Immature natural killer cell (primary cell): ENCODE results near the gene RALGDS. TPM values are rescaled to one million over a fixed set of nuclear protein-coding genes. Genes with fewer than 3 reads are reported as not detected.
A peak's percentile ranks its signal among the peaks of the same experiment; 100 is the strongest.

Experiments used
- DNase-seq, 3 donors: peaks; one replicate each; pipeline ENCODE4 v3.0.0; 2022; ENCODE audit warnings: mixed read lengths in 1 of 3
- H3K27ac Mint-ChIP-seq, 6 donors: one replicate each; pipeline ENCODE4 v1.8.0; 2020; ENCODE audit warnings: mixed read lengths in 6 of 6, mild to moderate bottlenecking in 5 of 6, inconsistent platforms in 4 of 6, moderate library complexity in 3 of 6
- H3K27me3 Mint-ChIP-seq, 3 donors: one replicate each; pipeline ENCODE4 v1.8.0; 2020 to 2021; ENCODE audit warnings: low read depth in 3 of 3, mild to moderate bottlenecking in 3 of 3, mixed read lengths in 3 of 3, moderate library complexity in 3 of 3, inconsistent platforms in 1 of 3
- H3K36me3 Mint-ChIP-seq, 3 donors: one replicate each; pipeline ENCODE4 v1.8.0; 2020; ENCODE audit warnings: mixed read lengths in 3 of 3, inconsistent platforms in 2 of 3, mild to moderate bottlenecking in 2 of 3
- H3K4me1 Mint-ChIP-seq, 2 donors: one replicate each; pipeline ENCODE4 v1.8.0; 2020; ENCODE audit warnings: inconsistent platforms in 2 of 2, mild to moderate bottlenecking in 2 of 2, mixed read lengths in 2 of 2, moderate library complexity in 1 of 2
- H3K4me3 Mint-ChIP-seq, 5 donors: one replicate each; pipeline ENCODE4 v1.8.0; 2020; ENCODE audit warnings: mild to moderate bottlenecking in 5 of 5, mixed read lengths in 5 of 5, inconsistent platforms in 3 of 5, moderate library complexity in 3 of 5
- H3K9me3 Mint-ChIP-seq, 6 donors: one replicate each; pipeline ENCODE4 v1.8.0; 2020; ENCODE audit warnings: mild to moderate bottlenecking in 6 of 6, mixed read lengths in 6 of 6, inconsistent platforms in 4 of 6, moderate library complexity in 3 of 6
- polyA plus RNA-seq, 3 donors: library from polyadenylated mRNA; unstranded; fragments of 300-500 nt; fragmentation: Illumina TruSeq; gene quantifications; one replicate each; pipeline ENCODE4 v1.2.3, GENCODE V29; 2021

Gene RALGDS
- polyA plus RNA-seq, 3 donors from 2014 or later, result 31.2 to 68.8 (median 31.6) TPM

DNA sequence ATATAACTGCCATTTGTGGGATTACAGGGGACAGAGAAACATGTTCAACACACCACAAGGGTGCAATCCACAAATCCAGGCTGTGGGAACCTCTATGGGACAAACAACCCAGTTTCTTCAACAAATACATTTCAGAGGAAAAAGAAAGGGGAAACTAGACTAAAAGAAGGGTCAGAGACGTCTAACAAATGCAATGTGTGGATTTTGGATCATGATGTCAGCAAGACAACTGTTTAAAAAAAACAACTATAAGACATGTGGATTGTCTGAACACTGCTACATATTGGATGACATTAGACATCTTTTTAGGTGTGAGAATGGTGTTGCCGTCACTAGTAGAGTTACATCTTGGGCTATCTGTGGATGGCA, 3.9 kb upstream of the RALGDS start:
- Mint-ChIP-seq H3K36me3 (peaks cover 5% of the 10 kb centered on the region in 3 donors), H3K27me3 (peaks cover 17 to 32% (median 21%) of the 10 kb centered on the region in 3 donors), H3K4me3 (peak overlapping the region; percentile 49 to 96 (median 91)), H3K9me3 (peaks cover 0 to 2% (median 0%) of the 10 kb centered on the region in 6 donors), H3K4me1 (peaks cover 86 to 88% of the 10 kb centered on the region in 2 donors), H3K27ac (peak overlapping the region; percentile 99 to 100 (median 100))
- DNase-seq, result no peak

DNA sequence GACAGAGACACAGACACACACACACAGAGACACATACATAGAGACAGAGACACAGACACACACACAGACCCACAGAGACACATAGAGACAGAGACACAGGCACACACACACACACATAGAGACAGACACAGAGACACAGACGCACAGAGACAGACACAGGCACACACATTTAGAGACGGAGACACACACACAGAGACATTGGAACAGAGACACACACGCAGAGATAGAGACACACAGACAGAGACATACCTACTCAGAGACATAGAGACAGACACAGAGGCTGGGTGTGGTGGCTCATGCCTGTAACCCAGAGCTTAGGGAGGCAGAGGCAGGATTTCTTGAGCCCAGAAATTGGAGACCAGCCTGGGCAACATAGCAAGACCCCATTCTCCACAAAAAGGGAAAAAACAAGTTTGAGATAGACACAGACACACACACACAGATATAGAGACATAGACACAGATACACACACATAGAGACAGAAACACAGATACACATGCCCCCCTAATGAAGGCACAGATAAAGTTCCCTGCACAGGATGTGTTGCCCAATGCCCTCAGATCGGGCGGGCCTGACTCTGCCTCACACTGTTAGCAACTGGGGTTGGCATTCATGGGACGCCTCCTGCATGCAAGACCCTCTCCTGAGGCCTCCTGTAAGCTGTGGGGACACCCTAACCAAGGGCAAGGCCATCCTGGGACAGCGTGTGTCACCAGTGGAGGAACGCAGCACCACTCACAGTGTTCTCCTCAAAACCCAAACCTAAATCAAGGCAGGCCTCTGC, 3.3 kb upstream of the RALGDS start:
- Mint-ChIP-seq H3K27me3 (peaks cover 15 to 29% (median 17%) of the 10 kb centered on the region in 3 donors), H3K4me1 (peaks cover 86 to 88% of the 10 kb centered on the region in 2 donors), H3K9me3 (peaks cover 0 to 2% (median 0%) of the 10 kb centered on the region in 6 donors), H3K4me3 (peak overlapping the region; percentile 49 to 96 (median 91)), H3K27ac (peak overlapping the region; percentile 99 to 100 (median 100)), H3K36me3 (peaks cover 5% of the 10 kb centered on the region in 3 donors)
- DNase-seq, result no peak

DNA sequence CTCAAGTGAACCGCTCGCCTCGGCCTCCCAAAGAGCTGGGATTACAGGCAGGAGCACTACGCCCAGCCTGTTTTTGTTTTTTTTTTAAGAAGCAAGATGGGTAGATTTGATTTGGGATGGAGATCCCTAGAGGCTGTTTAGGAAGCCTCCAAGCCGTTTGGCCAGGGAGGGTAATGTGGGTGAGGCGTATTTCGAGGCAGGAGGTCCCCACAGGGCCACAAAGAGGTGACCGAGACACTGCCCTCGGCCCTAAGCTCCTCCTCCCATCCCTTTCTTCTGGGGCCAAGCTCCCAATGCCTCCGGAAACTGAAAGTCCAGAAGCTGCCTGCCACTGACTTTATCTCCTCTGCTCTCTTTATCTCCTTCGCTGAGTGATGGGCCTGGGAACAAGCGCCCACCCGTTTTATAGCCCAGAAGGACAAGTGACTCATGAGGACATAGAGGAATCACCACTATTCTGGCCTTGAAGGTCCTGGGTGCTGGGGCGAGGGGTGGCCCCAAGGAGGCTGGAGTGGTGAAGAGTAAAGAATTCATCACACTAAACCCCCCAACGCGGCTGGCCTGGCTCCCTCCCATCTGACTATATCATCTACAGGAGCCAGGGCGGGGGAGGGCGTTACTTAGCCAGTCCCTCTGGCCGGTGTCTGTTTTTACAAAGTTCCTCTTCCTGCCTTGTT, 2.0 kb upstream of the RALGDS start:
- peak overlapping the region; percentile 13 to 66 (median 54) for H3K4me3 Mint-ChIP-seq
- peaks cover 87 to 90% of the 10 kb centered on the region in 2 donors for H3K4me1 Mint-ChIP-seq
- peaks cover 14 to 26% (median 16%) of the 10 kb centered on the region in 3 donors for H3K27me3 Mint-ChIP-seq
- H3K9me3 Mint-ChIP-seq, result peaks cover 0 to 2% (median 0%) of the 10 kb centered on the region in 6 donors
- DNase-seq, result no peak
- H3K27ac Mint-ChIP-seq, result peak overlapping the region; percentile 92 to 100 (median 100)
- H3K36me3 Mint-ChIP-seq, result peaks cover 4 to 5% (median 5%) of the 10 kb centered on the region in 3 donors

DNA sequence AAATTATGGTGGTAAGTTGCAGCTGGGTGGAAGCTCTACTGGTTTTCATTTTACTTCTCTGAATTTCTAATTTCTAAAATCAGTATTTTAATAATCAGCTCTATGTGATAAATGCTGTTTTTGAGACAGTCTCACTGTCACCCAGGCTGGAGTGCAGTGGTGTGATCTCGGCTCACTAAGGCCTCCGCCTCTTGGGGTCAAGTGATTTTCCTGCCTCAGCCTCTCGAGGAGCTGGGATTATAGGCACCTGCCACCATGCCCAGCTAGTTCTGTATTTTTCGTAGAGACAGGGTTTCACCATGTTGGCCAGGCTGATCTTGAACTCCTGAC, 1.5 kb upstream of the RALGDS start:
- Mint-ChIP-seq H3K27me3 (peaks cover 10 to 26% (median 11%) of the 10 kb centered on the region in 3 donors), H3K4me1 (peaks cover 87 to 90% of the 10 kb centered on the region in 2 donors), H3K36me3 (peaks cover 0 to 5% (median 0%) of the 10 kb centered on the region in 3 donors), H3K27ac (peak overlapping the region; percentile 92 to 100 (median 100)), H3K9me3 (peaks cover 0 to 2% (median 0%) of the 10 kb centered on the region in 6 donors), H3K4me3 (peak overlapping the region; percentile 21 to 66 (median 60))
- no peak for DNase-seq

DNA sequence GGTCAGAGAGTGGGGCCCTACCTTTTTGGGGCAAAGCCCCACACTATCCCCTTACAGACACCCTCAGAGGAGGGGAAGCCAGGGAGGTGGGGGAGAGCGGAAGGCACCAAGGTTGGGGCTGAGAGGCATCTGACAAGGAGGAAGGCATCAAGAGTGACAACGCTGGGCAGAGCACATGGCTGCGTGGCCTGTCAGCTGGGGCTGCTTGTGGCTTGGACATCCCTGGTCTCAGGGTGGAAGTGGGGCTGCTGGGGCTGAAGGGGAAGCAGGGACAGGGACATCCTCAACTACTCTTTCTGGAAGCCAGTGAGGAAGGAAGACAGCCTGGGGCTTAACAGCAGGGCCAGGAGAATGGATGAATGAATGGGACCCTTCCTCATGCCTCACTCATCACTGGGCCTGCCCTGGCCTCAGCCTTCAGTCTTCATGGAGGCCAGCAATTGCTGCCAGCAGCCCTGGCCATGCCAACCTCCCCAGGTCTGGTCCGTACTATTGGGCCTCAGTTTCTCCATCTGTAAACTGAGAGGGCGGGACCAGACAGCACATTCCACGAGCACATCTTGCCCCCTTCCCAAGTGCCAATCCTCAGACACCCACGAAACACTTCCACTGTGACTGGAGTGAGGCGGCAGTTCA, 993 bp upstream of the RALGDS start:
- Mint-ChIP-seq H3K36me3 (peaks cover 0 to 5% (median 0%) of the 10 kb centered on the region in 3 donors), H3K27ac (peak overlapping the region; percentile 92 to 100 (median 100)), H3K4me1 (peaks cover 86 to 90% of the 10 kb centered on the region in 2 donors), H3K4me3 (peak overlapping the region; percentile 57 to 74 (median 65)), H3K9me3 (peaks cover 0 to 2% (median 0%) of the 10 kb centered on the region in 6 donors), H3K27me3 (peaks cover 5 to 26% (median 10%) of the 10 kb centered on the region in 3 donors)
- DNase-seq, result no peak

DNA sequence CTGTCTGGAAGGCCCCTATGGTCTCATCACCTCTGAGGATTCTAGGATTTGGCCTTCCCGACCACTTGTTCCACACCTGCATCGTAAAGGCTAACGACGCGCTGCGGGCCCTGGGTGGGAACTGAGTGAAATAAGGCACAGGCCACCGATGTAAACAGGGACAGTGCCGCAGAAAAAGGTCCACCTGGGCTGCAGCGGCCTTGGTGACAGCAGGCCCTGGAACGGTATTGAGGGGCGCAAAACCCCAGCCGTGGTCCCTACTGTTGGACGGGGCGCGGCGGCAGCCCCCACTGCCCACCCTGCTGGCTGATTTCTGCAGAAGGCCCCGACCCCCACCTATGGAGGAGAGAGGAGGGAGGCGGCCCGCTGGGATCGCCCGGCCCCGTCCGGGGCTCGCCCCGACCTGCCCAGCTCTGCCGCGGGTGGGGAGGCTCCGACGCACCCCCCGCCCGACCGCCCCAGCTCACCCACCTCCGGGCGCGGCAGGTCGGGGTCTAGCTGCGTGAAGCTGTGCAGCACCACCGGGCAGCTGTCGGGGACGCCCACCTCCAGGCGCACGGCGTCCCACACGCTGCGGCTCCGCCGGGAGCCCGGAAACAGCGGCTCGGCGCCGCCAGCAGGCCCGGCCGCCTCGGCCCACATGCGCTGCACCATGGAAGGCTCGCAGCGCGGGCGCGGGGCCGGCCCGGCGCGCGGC, 391 bp downstream of the RALGDS start:
- Mint-ChIP-seq H3K4me3 (peak overlapping the region; percentile 72 to 81 (median 78)), H3K36me3 (peaks cover 0 to 5% (median 0%) of the 10 kb centered on the region in 3 donors), H3K9me3 (no peaks in the 10 kb centered on the region), H3K4me1 (peaks cover 77 to 82% of the 10 kb centered on the region in 2 donors), H3K27me3 (peaks cover 0 to 19% (median 7%) of the 10 kb centered on the region in 3 donors), H3K27ac (peak overlapping the region; percentile 71 to 91 (median 82))
- DNase-seq, result no peak

DNA sequence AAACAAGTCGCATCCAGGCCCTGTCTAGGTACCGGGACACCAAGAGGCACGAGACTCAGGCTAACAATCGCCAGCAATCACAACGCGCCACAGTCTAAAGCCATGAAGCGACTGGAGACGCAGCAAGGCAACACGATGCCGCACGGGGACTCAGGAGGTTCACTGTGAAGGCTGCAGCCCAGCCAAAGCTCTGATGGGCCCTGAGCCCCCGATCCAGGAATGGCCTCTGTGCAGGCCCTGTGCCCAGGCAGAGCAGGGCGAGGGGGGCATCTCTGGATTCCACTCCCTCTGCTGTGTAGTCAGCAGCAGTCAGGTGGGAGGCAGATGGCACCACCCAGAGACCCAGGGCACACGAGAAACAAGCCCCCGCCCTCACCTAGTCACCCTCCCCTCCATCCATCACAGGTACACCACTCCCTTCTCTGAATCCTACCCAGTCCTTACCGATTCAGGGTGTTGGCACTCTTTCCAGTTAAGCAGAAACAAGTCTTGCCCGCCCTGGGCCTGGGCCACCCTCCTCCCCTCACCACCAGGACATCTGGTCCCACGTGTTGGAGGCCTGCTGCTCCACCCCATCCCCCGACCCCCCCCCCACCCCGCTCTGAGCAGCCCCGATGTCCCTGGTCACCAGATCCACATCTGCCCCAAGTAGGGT, 1.1 kb downstream of the RALGDS start:
- DNase-seq, result no peak
- Mint-ChIP-seq H3K4me1 (peaks cover 74 to 81% of the 10 kb centered on the region in 2 donors), H3K27me3 (peaks cover 0 to 19% (median 7%) of the 10 kb centered on the region in 3 donors)

DNA sequence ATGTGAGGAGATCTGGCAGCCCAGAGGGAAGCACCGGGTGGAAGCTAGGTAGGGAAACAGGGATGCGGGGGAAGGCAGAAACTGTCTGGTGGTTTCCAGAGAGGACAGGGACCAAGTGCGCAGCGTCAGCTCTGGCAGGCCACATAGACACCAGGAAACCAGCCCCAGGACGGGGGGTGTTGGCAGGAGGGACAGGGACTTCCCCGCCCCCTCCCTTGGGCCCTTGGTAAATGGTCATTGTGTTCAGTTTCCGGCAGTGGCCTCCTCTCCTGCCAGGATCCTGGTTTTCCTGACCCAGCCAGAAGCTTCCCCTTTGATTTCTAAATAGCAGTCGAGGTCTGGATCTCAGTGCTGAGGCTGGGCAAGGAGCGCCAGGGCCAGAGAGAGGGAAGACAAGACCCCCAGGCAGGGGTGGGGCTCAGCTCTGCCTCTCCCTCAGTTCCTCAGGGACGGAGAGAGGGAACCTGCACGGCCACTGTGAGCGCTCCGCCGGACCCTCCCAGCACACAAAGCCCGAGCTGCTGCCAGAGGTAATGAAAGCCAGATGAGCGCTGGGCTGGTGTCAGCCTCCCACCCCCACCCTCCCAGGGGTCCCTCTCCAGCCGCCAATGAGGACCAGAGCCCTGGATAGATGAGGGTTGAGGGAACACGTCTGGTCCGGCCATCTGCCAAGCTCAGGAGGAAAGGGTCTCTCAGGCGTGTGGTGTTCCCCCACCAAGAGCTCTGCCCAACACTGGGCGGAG, 1.8 kb downstream of the RALGDS start:
- peak overlapping the region; percentile 72 to 81 (median 78) for H3K4me3 Mint-ChIP-seq
- peak overlapping the region; percentile 49 to 85 (median 81) for H3K27ac Mint-ChIP-seq
- H3K4me1 Mint-ChIP-seq, result peaks cover 72 to 81% of the 10 kb centered on the region in 2 donors
- H3K9me3 Mint-ChIP-seq, result no peaks in the 10 kb centered on the region
- no peaks in the 10 kb centered on the region for H3K36me3 Mint-ChIP-seq
- H3K27me3 Mint-ChIP-seq, result peaks cover 0 to 19% (median 7%) of the 10 kb centered on the region in 3 donors
- DNase-seq, result no peak

More for the DNA sequence above, 1.1 kb downstream of the RALGDS start:
- H3K9me3 Mint-ChIP-seq, result no peaks in the 10 kb centered on the region
- peak overlapping the region; percentile 19 to 91 (median 78) for H3K27ac Mint-ChIP-seq
- H3K36me3 Mint-ChIP-seq, result peaks cover 0 to 3% (median 0%) of the 10 kb centered on the region in 3 donors
- H3K4me3 Mint-ChIP-seq, result peak overlapping the region; percentile 72 to 81 (median 78)

DNA sequence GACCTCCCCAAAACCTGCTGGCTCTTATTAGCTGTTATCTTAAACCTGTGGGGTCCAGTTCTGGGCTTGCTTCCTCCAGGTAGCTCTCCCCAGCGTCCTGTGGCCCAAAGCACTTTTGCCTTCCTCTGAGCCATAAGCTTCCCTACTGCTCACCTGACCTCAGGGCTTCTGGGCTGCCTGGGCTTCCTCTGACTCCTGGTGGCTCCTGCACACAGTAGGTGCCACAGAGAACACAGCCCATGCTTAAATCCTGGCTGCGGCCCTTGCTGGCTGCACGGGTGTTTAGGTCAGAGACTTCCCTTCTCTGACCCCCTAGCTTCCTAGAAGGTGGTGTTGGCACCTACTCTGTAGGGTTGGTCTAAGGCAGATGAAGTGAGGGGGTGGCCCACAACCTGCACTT, 2.5 kb downstream of the RALGDS start:
- Mint-ChIP-seq H3K4me3 (peak overlapping the region; percentile 54 to 65 (median 63)), H3K4me1 (peaks cover 72 to 81% of the 10 kb centered on the region in 2 donors), H3K27me3 (peaks cover 0 to 19% (median 7%) of the 10 kb centered on the region in 3 donors), H3K36me3 (no peaks in the 10 kb centered on the region), H3K27ac (peak overlapping the region; percentile 49 to 85 (median 80)), H3K9me3 (no peaks in the 10 kb centered on the region)
- no peak for DNase-seq

DNA sequence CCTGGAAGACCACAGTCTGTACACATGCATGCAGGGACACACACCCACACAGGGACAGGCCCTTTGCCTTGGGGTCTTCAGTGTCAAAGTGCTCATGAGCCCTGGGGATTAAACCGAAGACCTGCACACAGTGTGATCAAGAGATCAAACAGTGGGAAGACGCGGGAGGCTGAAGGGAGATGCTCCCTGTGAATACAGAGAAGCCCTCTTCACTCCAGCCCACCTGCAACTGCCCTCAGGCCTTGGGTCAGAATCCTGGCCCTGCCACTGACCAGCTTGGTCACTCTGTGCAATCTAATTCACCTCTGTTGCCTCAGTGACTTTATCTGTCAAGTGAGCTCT, 2.9 kb downstream of the RALGDS start:
- Mint-ChIP-seq H3K27me3 (peaks cover 0 to 16% (median 11%) of the 10 kb centered on the region in 3 donors), H3K4me3 (peak overlapping the region in 2 of 5 donors; percentile 5 to 61), H3K9me3 (no peaks in the 10 kb centered on the region), H3K27ac (peak overlapping the region in 5 of 6 donors; percentile 68 to 85 (median 80)), H3K36me3 (no peaks in the 10 kb centered on the region), H3K4me1 (peaks cover 72 to 81% of the 10 kb centered on the region in 2 donors)
- no peak for DNase-seq

DNA sequence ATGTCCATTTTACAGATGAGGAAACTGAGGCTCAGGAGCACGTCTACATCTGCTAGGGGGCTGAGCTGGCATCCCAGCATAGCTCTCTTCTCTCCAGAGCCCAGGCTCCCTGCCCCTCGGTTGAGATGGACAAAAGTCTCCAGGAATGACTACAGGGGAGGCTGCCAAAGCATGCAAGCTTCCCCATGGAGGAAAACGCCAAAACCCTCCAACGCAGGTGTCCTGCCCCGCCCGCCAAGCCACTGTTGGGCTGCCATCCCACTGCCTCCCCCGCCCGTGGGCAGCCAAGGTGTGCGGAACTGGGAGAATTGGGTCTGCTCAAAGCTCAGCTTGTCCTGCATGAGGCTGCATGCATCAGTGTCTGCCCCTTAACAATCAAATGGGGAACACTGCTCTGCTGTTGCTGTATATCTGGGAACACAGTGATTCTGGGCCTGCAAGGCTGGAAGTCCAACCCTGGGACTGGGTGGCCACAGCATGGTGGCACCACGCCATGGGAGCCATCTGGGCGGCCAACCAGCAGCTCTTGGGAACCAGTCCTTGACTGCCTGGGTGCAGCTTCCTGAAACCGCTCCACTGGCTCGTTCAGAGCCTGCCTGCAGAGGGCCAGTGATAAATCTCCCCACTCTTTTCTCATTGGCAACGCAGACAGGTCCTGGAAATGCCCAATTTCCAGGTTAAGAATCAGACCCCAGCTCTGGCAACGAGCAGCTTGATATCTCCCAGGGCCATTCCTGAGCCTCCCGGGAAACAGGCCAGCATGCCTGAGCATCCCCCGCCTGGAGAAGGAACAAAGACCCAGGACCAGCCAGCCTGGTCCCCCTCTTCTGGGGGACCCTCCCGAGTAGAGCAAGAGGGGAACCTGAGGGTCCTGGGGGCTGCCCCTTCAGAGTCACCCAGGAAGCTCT, 3.5 kb downstream of the RALGDS start:
- peaks cover 72 to 82% of the 10 kb centered on the region in 2 donors for H3K4me1 Mint-ChIP-seq
- peak overlapping the region in 1 of 5 donors; percentile 21 for H3K4me3 Mint-ChIP-seq
- H3K27me3 Mint-ChIP-seq, result peaks cover 0 to 20% (median 14%) of the 10 kb centered on the region in 3 donors
- peak overlapping the region; percentile 48 to 86 (median 76) for H3K27ac Mint-ChIP-seq
- no peaks in the 10 kb centered on the region for H3K36me3 Mint-ChIP-seq
- no peaks in the 10 kb centered on the region for H3K9me3 Mint-ChIP-seq
- no peak for DNase-seq
